Stimulated activated CD4-positive, alpha-beta T cell treated with anti-CD3 and anti-CD28 coated beads, Interleukin-12 subunit alpha, Interleukin-12 subunit beta, amount 100 ng/mL, for 48 hours (primary cell): ENCODE measurements around the gene AKNA.

ENCODE experiments used
- DNase-seq, 3 donors: peaks; one replicate each; pipeline ENCODE4 v3.0.0-alpha.2; 2020; ENCODE audit warnings: low read depth in 2 of 3, low spot score in 1 of 3

The AKNA gene

GRCh38 chr9:114378016-114378415, 9.8 kb downstream of the AKNA start:
- no peak for DNase-seq

- DNase-seq = no peak
Measured at GRCh38 chr9:114376586-114377445, 11.0 kb downstream of the AKNA start.

GRCh38 chr9:114375386-114376175, 12.2 kb downstream of the AKNA start:
- no peak for DNase-seq

- DNase-seq = no peak
Measured at GRCh38 chr9:114374936-114375335, 12.8 kb downstream of the AKNA start.

GRCh38 chr9:114373960-114374730, 13.6 kb downstream of the AKNA start:
- no peak for DNase-seq

- DNase-seq = peak; percentile 62 to 74 (median 66)
Measured at GRCh38 chr9:114372921-114373448, 14.8 kb downstream of the AKNA start.

- DNase-seq = no peak
Measured at GRCh38 chr9:114371973-114372917, 15.5 kb downstream of the AKNA start.

- DNase-seq = no peak
Measured at GRCh38 chr9:114371343-114371944, 16.3 kb downstream of the AKNA start.

GRCh38 chr9:114370968-114371320, 16.8 kb downstream of the AKNA start:
- DNase-seq = no peak

- DNase-seq = no peak
Measured at GRCh38 chr9:114370251-114370967, 17.4 kb downstream of the AKNA start.

- DNase-seq = no peak
Measured at GRCh38 chr9:114369216-114370130, 18.3 kb downstream of the AKNA start.

GRCh38 chr9:114367772-114368569, 19.8 kb downstream of the AKNA start:
- no peak for DNase-seq

- DNase-seq = no peak
Measured at GRCh38 chr9:114367366-114367765, 20.4 kb downstream of the AKNA start.

- DNase-seq = no peak
Measured at GRCh38 chr9:114366334-114367128, 21.3 kb downstream of the AKNA start.

- no peak for DNase-seq
Measured at GRCh38 chr9:114365194-114365593, 22.6 kb downstream of the AKNA start.
